GM23248 (cell line): Measurements from ENCODE around the gene SPTSSA.
"Not testable (repeated sequence)": the region's sequence is repeated elsewhere in the genome, so short reads cannot be mapped to it uniquely, and the experiment has no call there.

ENCODE experiments used
- EZH2 ChIP-seq: fragments of 200-600 bp; sonication (generic); IDR thresholded peaks from 2 replicates; pipeline ENCODE4 v1.6.1; 2018; ENCODE audit warnings: antibody characterized with exemption, mild to moderate bottlenecking; ENCODE audit not compliant: insufficient read depth, poor library complexity, severe bottlenecking
- EZH2phosphoT487 ChIP-seq: fragments of 200-600 bp; sonication (generic); IDR thresholded peaks from 2 replicates; pipeline ENCODE4 v1.6.1; 2018; ENCODE audit warnings: antibody characterized with exemption, moderate library complexity, mild to moderate bottlenecking, low read depth; ENCODE audit not compliant: insufficient read depth

DNA sequence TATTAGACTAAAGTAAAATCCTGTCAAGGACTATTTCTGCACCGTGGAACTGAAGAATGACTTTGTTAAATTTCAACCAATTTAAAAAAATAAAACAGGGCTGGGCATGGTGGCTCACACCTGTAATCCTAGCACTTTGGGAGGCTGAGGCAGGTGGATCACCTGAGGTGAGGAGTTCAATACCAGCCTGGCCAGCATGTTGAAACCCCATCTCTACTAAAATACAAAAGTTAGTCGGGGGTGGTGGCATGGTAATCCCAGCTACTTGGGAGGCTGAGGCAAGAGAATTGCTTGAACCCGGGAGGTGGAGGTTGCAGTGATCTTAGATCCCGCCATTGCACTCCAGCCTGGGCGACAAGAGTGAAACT lies 43.1 kb upstream of the SPTSSA start:
- not testable (repeated sequence) for TF ChIP-seq EZH2phosphoT487, EZH2
